Thyroid gland (tissue), 4 donors: ENCODE results near the gene EPYC.

ENCODE experiments used
- POLR2A ChIP-seq, 2 donors: fragments of 450-650 bp; IDR thresholded peaks; one replicate each; pipeline ENCODE4 v1.6.1; 2017; ENCODE audit warnings: antibody characterized with exemption in 2 of 2, mild to moderate bottlenecking in 2 of 2, moderate library complexity in 1 of 2
- TF ChIP-seq, protein P1 (sequence below), 6 experiments: fragments of 200-600 bp in 3 of 6; fragments of 450-650 bp in 3 of 6; sonication (generic) in 3 of 6; IDR thresholded peaks; one replicate each; pipeline ENCODE4 v1.5.1; 2016 to 2019; ENCODE audit warnings: antibody characterized with exemption in 6 of 6, mild to moderate bottlenecking in 2 of 6, inconsistent platforms in 1 of 6, moderate library complexity in 1 of 6

DNA sequence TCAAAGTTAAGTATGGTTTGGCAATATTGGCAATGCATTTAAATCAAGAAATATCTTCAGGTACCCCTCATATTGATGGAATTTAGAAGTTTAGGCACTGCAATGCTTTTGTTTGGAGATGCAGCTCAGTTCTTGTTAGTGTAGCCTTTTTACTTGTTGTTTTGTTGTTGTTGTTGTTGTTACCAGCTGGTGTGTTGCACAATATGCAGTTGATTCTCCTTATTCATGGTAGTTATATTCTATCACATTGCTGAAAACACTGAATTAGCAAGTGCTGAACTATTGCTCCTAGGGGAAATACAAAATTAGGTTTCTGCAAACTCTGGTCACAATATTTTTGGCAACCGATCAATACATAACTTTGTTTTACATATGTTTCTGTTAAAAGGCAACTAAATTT lies 84.5 kb downstream of the EPYC start:
- TF ChIP-seq, protein P1, sequence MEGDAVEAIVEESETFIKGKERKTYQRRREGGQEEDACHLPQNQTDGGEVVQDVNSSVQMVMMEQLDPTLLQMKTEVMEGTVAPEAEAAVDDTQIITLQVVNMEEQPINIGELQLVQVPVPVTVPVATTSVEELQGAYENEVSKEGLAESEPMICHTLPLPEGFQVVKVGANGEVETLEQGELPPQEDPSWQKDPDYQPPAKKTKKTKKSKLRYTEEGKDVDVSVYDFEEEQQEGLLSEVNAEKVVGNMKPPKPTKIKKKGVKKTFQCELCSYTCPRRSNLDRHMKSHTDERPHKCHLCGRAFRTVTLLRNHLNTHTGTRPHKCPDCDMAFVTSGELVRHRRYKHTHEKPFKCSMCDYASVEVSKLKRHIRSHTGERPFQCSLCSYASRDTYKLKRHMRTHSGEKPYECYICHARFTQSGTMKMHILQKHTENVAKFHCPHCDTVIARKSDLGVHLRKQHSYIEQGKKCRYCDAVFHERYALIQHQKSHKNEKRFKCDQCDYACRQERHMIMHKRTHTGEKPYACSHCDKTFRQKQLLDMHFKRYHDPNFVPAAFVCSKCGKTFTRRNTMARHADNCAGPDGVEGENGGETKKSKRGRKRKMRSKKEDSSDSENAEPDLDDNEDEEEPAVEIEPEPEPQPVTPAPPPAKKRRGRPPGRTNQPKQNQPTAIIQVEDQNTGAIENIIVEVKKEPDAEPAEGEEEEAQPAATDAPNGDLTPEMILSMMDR (IDR thresholded peaks at IDR 0.05): no peak
- no peak for TF ChIP-seq POLR2A (IDR thresholded peaks at IDR 0.05)
